Neural cell (in vitro differentiated cells): Measurements from ENCODE around the gene GMPPA. TPM values are rescaled to one million over a fixed set of nuclear protein-coding genes. Genes with fewer than 3 reads are reported as not detected.

Source experiments
- H2AFZ ChIP-seq: fragments of 200-600, 300-800 bp; sonication (generic), shearing (Covaris generic); 2 replicates; pipeline ENCODE4 v1.6.0; 2014; ENCODE audit warnings: low read depth, mild to moderate bottlenecking, antibody characterized with exemption, low read length, moderate library complexity
- H3F3A ChIP-seq: fragments of 200-600 bp; shearing (Covaris generic); 2 replicates; pipeline ENCODE4 v1.6.1; 2016; ENCODE audit warnings: mild to moderate bottlenecking, moderate library complexity, mixed read lengths, antibody characterized with exemption, low read length; ENCODE audit not compliant: insufficient read depth, poor library complexity, severe bottlenecking
- H3K27ac ChIP-seq: fragments of 200-600, 300-800 bp; sonication (generic), shearing (Covaris generic); 2 replicates; pipeline ENCODE4 v1.5.1; 2014; ENCODE audit warnings: mild to moderate bottlenecking, low read length, moderate library complexity
- H3K27me3 ChIP-seq: fragments of 300-800, 200-600 bp; sonication (generic), shearing (Covaris generic); 2 replicates; pipeline ENCODE4 v1.6.0; 2014; ENCODE audit warnings: mild to moderate bottlenecking, low read depth, low read length, moderate library complexity; ENCODE audit not compliant: insufficient read depth
- H3K36me3 ChIP-seq: fragments of 300-800, 200-600 bp; sonication (generic), shearing (Covaris generic); 2 replicates; pipeline ENCODE4 v1.5.1; 2014; ENCODE audit warnings: mild to moderate bottlenecking, antibody characterized with exemption, low read length, moderate library complexity; ENCODE audit not compliant: insufficient read depth
- H3K4me2 ChIP-seq: fragments of 300-800, 200-600 bp; sonication (generic), shearing (Covaris generic); 2 replicates; pipeline ENCODE4 v1.6.0; 2014; ENCODE audit warnings: mild to moderate bottlenecking, low read length
- H3K4me3 ChIP-seq: fragments of 300-800, 200-600 bp; sonication (generic), shearing (Covaris generic); 2 replicates; pipeline ENCODE4 v1.5.1; 2014; ENCODE audit warnings: mild to moderate bottlenecking, low read length, moderate library complexity
- H3K79me2 ChIP-seq: fragments of 200-600 bp; shearing (Covaris generic); replicated peaks from 2 replicates; pipeline ENCODE4 v1.6.0; 2014; ENCODE audit warnings: mild to moderate bottlenecking, low read length, moderate library complexity; ENCODE audit not compliant: insufficient read depth
- H3K9ac ChIP-seq: fragments of 300-800, 200-600 bp; sonication (generic), shearing (Covaris generic); 2 replicates; pipeline ENCODE4 v1.6.1; 2016; ENCODE audit warnings: mild to moderate bottlenecking, low read length, mixed read lengths
- H3K9me2 ChIP-seq: fragments of 200-600 bp; shearing (Covaris generic); 2 replicates; pipeline ENCODE4 v1.6.1; 2016; ENCODE audit warnings: mild to moderate bottlenecking, low read length, mixed read lengths; ENCODE audit not compliant: insufficient read depth
- H3K9me3 ChIP-seq: fragments of 200-600, 300-800 bp; sonication (generic), shearing (Covaris generic); 2 replicates; pipeline ENCODE4 v1.6.1; 2016; ENCODE audit warnings: mild to moderate bottlenecking, mixed run types, low read length, moderate library complexity, mixed read lengths
- H4K20me1 ChIP-seq: fragments of 200-600 bp; shearing (Covaris generic); 2 replicates; pipeline ENCODE4 v1.6.1; 2016; ENCODE audit warnings: mild to moderate bottlenecking, mixed run types; ENCODE audit not compliant: insufficient read depth
- EP300 ChIP-seq: fragments of 450-650 bp; conservative IDR thresholded peaks from 2 replicates; pipeline ENCODE4 v1.6.1; 2014; ENCODE audit warnings: antibody characterized with exemption, mild to moderate bottlenecking, moderate library complexity; ENCODE audit not compliant: poor library complexity, severe bottlenecking
- EZH2 ChIP-seq: fragments of 200-600, 300-800 bp; shearing (Covaris generic), sonication (generic); IDR thresholded peaks from 2 replicates; pipeline ENCODE4 v1.6.1; 2014; ENCODE audit warnings: antibody characterized with exemption, low read length, borderline replicate concordance, mild to moderate bottlenecking; ENCODE audit not compliant: insufficient read depth, poor library complexity, severe bottlenecking
- MXI1 ChIP-seq: fragments of 450-650 bp; conservative IDR thresholded peaks from 2 replicates; pipeline ENCODE4 v1.6.1; 2014; ENCODE audit warnings: antibody characterized with exemption, mild to moderate bottlenecking; ENCODE audit not compliant: poor library complexity, severe bottlenecking
- POLR2AphosphoS5 ChIP-seq: IDR thresholded peaks from 2 replicates; pipeline ENCODE4 v1.6.1; 2012
- RAD21 ChIP-seq: fragments of 450-650 bp; conservative IDR thresholded peaks from 2 replicates; pipeline ENCODE4 v1.6.1; 2014; ENCODE audit warnings: antibody characterized with exemption, mild to moderate bottlenecking, moderate library complexity
- SMC3 ChIP-seq: fragments of 450-650 bp; conservative IDR thresholded peaks from 2 replicates; pipeline ENCODE4 v1.6.1; 2014; ENCODE audit warnings: antibody characterized with exemption, mild to moderate bottlenecking, moderate library complexity; ENCODE audit not compliant: poor library complexity
- TAF1 ChIP-seq: IDR thresholded peaks from 2 replicates; pipeline ENCODE4 v1.6.1; 2012; ENCODE audit warnings: low read depth
- polyA plus RNA-seq: library from polyadenylated mRNA; depleted of rRNA; stranded (reverse); fragments of >200 nt; gene quantifications from 2 replicates; pipeline ENCODE4 v1.2.3, GENCODE V29; 2014
- TF ChIP-seq, protein P1 (sequence below): fragments of 450-650 bp; IDR thresholded peaks from 2 replicates; pipeline ENCODE4 v1.5.1; 2014; ENCODE audit warnings: antibody characterized with exemption, mild to moderate bottlenecking, moderate library complexity; ENCODE audit not compliant: poor library complexity, severe bottlenecking
- TF ChIP-seq, protein P2 (sequence below): IDR thresholded peaks from 2 replicates; pipeline ENCODE4 v1.6.1; 2012; ENCODE audit warnings: borderline replicate concordance

Gene GMPPA
- polyA plus RNA-seq, 1 donor from 2014 or later: 20.4 TPM

DNA sequence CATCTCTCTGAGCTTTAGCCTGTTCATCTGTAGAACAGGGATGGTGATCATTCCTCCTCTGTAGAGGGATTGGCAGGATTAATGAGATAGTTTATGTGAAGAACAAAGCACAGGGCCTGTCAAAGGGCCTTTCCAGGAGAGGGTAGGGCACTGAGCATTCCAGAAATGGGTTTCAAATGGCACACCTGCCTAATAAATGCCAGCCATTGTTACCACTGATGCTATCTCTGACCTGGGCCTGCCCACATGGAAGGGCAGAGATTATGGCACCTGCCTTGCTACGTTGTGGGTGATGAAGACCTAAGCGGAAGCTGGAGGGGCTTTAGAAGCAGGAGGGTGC is 31.0 kb upstream of the GMPPA start:
- no peak overlapping the region for H3K9ac ChIP-seq
- no peaks in the 10 kb centered on the region for H3K36me3 ChIP-seq
- no peaks in the 10 kb centered on the region for H3K79me2 ChIP-seq
- H3K27ac ChIP-seq: no peak overlapping the region
- H3K4me2 ChIP-seq: no peak overlapping the region
- no peaks in the 10 kb centered on the region for H3K9me2 ChIP-seq
- H3F3A ChIP-seq: no peaks in the 10 kb centered on the region
- no peak overlapping the region for H3K4me3 ChIP-seq
- no peaks in the 10 kb centered on the region for H3K9me3 ChIP-seq
- H4K20me1 ChIP-seq: no peaks in the 10 kb centered on the region
- TF ChIP-seq MXI1 (no peak), POLR2AphosphoS5 (no peak)
- TF ChIP-seq, protein P1, sequence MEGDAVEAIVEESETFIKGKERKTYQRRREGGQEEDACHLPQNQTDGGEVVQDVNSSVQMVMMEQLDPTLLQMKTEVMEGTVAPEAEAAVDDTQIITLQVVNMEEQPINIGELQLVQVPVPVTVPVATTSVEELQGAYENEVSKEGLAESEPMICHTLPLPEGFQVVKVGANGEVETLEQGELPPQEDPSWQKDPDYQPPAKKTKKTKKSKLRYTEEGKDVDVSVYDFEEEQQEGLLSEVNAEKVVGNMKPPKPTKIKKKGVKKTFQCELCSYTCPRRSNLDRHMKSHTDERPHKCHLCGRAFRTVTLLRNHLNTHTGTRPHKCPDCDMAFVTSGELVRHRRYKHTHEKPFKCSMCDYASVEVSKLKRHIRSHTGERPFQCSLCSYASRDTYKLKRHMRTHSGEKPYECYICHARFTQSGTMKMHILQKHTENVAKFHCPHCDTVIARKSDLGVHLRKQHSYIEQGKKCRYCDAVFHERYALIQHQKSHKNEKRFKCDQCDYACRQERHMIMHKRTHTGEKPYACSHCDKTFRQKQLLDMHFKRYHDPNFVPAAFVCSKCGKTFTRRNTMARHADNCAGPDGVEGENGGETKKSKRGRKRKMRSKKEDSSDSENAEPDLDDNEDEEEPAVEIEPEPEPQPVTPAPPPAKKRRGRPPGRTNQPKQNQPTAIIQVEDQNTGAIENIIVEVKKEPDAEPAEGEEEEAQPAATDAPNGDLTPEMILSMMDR: no peak
- H2AFZ ChIP-seq: no peak overlapping the region
- no peaks in the 10 kb centered on the region for H3K27me3 ChIP-seq

DNA sequence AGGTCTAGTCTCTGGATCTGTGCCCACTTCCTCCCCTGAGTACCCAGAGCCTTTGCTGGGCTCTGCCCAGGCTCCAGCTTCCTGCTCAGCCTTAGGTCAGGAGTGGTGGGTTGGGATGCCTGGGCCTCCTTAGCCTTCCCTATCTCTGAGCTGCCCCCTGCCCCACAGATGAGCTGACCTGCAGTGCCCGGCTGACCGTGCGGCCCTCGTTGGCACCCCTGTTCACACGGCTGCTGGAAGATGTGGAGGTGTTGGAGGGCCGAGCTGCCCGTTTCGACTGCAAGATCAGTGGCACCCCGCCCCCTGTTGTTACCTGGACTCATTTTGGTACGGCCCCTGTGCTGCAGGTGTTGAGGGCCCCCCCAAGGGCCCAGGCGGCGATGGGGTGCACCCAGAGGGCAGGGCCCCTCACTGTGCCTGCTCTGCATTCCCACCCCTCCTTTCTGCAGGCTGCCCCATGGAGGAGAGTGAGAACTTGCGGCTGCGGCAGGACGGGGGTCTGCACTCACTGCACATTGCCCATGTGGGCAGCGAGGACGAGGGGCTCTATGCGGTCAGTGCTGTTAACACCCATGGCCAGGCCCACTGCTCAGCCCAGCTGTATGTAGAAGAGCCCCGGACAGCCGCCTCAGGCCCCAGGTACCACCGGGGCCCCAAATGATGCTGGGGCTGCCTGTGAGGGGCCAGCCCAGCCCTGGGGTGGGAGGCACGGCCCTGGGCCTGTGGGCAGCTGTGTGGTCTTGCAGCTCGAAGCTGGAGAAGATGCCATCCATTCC is 30.1 kb upstream of the GMPPA start:
- no peak overlapping the region for H3K9ac ChIP-seq
- TF ChIP-seq EP300 (no peak), MXI1 (no peak), RAD21 (no peak), TAF1 (no peak), POLR2AphosphoS5 (no peak), EZH2 (no peak), SMC3 (no peak)
- TF ChIP-seq, protein P2, sequence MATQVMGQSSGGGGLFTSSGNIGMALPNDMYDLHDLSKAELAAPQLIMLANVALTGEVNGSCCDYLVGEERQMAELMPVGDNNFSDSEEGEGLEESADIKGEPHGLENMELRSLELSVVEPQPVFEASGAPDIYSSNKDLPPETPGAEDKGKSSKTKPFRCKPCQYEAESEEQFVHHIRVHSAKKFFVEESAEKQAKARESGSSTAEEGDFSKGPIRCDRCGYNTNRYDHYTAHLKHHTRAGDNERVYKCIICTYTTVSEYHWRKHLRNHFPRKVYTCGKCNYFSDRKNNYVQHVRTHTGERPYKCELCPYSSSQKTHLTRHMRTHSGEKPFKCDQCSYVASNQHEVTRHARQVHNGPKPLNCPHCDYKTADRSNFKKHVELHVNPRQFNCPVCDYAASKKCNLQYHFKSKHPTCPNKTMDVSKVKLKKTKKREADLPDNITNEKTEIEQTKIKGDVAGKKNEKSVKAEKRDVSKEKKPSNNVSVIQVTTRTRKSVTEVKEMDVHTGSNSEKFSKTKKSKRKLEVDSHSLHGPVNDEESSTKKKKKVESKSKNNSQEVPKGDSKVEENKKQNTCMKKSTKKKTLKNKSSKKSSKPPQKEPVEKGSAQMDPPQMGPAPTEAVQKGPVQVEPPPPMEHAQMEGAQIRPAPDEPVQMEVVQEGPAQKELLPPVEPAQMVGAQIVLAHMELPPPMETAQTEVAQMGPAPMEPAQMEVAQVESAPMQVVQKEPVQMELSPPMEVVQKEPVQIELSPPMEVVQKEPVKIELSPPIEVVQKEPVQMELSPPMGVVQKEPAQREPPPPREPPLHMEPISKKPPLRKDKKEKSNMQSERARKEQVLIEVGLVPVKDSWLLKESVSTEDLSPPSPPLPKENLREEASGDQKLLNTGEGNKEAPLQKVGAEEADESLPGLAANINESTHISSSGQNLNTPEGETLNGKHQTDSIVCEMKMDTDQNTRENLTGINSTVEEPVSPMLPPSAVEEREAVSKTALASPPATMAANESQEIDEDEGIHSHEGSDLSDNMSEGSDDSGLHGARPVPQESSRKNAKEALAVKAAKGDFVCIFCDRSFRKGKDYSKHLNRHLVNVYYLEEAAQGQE: no peak
- TF ChIP-seq, protein P1: no peak
- H3K4me2 ChIP-seq: no peak overlapping the region
- H3K9me3 ChIP-seq: no peaks in the 10 kb centered on the region
- H3K4me3 ChIP-seq: no peak overlapping the region
- H4K20me1 ChIP-seq: no peaks in the 10 kb centered on the region
- no peaks in the 10 kb centered on the region for H3K27me3 ChIP-seq
- no peak overlapping the region for H2AFZ ChIP-seq
- H3K27ac ChIP-seq: no peak overlapping the region
- H3F3A ChIP-seq: no peaks in the 10 kb centered on the region
- no peaks in the 10 kb centered on the region for H3K36me3 ChIP-seq
- no peaks in the 10 kb centered on the region for H3K9me2 ChIP-seq
- no peaks in the 10 kb centered on the region for H3K79me2 ChIP-seq
